Activated naive CD4-positive, alpha-beta T cell treated with anti-CD3 and anti-CD28 coated beads for 36 hours (primary cell): Measurements from ENCODE around the gene REXO4. TPM values are rescaled to one million over a fixed set of nuclear protein-coding genes. Genes with fewer than 3 reads are reported as not detected.
A peak's percentile ranks its signal among the peaks of the same experiment; 100 is the strongest.

Experiments
- CTCF ChIA-PET: fragments of 350-600 bp; sonication (Branson Sonifier 250); formaldehyde crosslinking; loops from one replicate; lab custom pipeline; 2021; ENCODE audit warnings: antibody characterized with exemption; lab: Charles Lee
- DNase-seq: peaks from one replicate; pipeline ENCODE4 v3.0.0-alpha.2; 2020
- H3K27ac Mint-ChIP-seq: one replicate; pipeline ENCODE4 v1.8.0; 2021; ENCODE audit warnings: mild to moderate bottlenecking, mixed read lengths
- H3K27me3 Mint-ChIP-seq: one replicate; pipeline ENCODE4 v1.8.0; 2021; ENCODE audit warnings: low read depth, mixed read lengths
- H3K36me3 Mint-ChIP-seq: one replicate; pipeline ENCODE4 v1.8.0; 2021; ENCODE audit warnings: low read depth, mixed read lengths
- H3K4me1 Mint-ChIP-seq: one replicate; pipeline ENCODE4 v1.8.0; 2021; ENCODE audit warnings: low read depth, mixed read lengths
- H3K4me3 Mint-ChIP-seq: one replicate; pipeline ENCODE4 v1.8.0; 2021; ENCODE audit warnings: mild to moderate bottlenecking, moderate library complexity, mixed read lengths
- H3K9me3 Mint-ChIP-seq: one replicate; pipeline ENCODE4 v1.8.0; 2021; ENCODE audit warnings: mixed read lengths
- intact Hi-C: fragments of 100-400 bp; cut with micrococcal nuclease; formaldehyde crosslinking; loops from one replicate; pipeline ENCODE4 v1.15.1; 2023
- total RNA-seq, 2 experiments: library from RNA; stranded (reverse); gene quantifications; one replicate each; pipeline ENCODE4 v1.2.3, GENCODE V29; 2021

The REXO4 gene
- total RNA-seq, 2 experiments from 2014 or later, result 22.5 to 27.0 TPM

DNA sequence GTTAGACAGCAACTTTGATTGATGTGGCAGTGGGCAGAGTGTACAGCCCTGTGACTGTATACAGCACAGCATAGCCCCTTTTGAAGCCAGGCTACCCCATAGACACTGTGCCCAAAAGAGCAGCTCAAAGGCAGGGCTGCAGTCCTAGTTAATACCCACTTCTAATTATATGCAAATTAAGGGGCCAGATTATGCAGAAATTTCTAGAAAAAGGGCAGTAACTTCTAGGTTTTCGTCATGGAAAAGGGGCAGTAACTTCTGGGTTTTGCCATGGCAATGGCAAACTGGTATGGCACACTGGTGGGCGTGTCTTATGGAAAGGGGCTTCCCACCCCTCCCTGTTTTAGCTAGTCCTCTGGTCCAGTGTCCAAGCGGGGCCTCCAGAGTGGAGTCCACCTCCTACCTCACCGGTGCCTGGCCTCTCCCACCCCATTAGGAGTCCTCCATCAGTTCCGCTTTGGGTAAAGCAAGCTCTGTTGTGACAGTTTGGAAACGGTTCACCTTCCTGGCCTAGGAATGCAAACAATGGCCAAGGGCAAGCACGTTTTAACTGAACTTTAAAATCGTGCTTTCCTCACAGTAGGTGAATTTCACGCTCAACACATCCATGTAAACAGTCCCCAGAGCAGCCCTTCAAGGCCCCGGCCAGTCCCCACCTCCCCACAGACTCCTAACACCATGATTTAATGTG lies 10.0 kb upstream of the REXO4 start:
- H3K27ac Mint-ChIP-seq, result no peak overlapping the region
- H3K4me3 Mint-ChIP-seq, result no peak overlapping the region
- no peaks in the 10 kb centered on the region for H3K36me3 Mint-ChIP-seq
- no peak for DNase-seq
- peaks cover 33% of the 10 kb centered on the region for H3K27me3 Mint-ChIP-seq
- CTCF ChIA-PET, result no interaction called here
- H3K9me3 Mint-ChIP-seq, result no peaks in the 10 kb centered on the region
- intact Hi-C loops, result no loop called here
- H3K4me1 Mint-ChIP-seq, result peaks cover 9% of the 10 kb centered on the region

GRCh38 chr9:133426011-133426410 lies 8.2 kb upstream of the REXO4 start:
- H3K36me3 Mint-ChIP-seq, result no peaks in the 10 kb centered on the region
- CTCF ChIA-PET, result no interaction called here
- peaks cover 14% of the 10 kb centered on the region for H3K4me1 Mint-ChIP-seq
- no peak overlapping the region for H3K4me3 Mint-ChIP-seq
- DNase-seq, result no peak
- intact Hi-C loops, result no loop called here
- no peak overlapping the region for H3K27ac Mint-ChIP-seq
- H3K27me3 Mint-ChIP-seq, result peaks cover 33% of the 10 kb centered on the region
- H3K9me3 Mint-ChIP-seq, result no peaks in the 10 kb centered on the region

GRCh38 chr9:133425049-133425632 lies 7.3 kb upstream of the REXO4 start:
- no peak for DNase-seq
- H3K27ac Mint-ChIP-seq, result no peak overlapping the region
- H3K4me3 Mint-ChIP-seq, result no peak overlapping the region
- H3K9me3 Mint-ChIP-seq, result no peaks in the 10 kb centered on the region
- CTCF ChIA-PET, result no interaction called here
- intact Hi-C loops, result no loop called here
- peaks cover 30% of the 10 kb centered on the region for H3K27me3 Mint-ChIP-seq
- H3K36me3 Mint-ChIP-seq, result no peaks in the 10 kb centered on the region
- H3K4me1 Mint-ChIP-seq, result peaks cover 16% of the 10 kb centered on the region

GRCh38 chr9:133424187-133424586 lies 6.4 kb upstream of the REXO4 start:
- H3K4me1 Mint-ChIP-seq, result peaks cover 18% of the 10 kb centered on the region
- DNase-seq, result no peak
- H3K27ac Mint-ChIP-seq, result no peak overlapping the region
- H3K36me3 Mint-ChIP-seq, result no peaks in the 10 kb centered on the region
- no peaks in the 10 kb centered on the region for H3K9me3 Mint-ChIP-seq
- CTCF ChIA-PET, result no interaction called here
- intact Hi-C loops, result no loop called here
- H3K27me3 Mint-ChIP-seq, result peaks cover 27% of the 10 kb centered on the region
- no peak overlapping the region for H3K4me3 Mint-ChIP-seq

- CTCF ChIA-PET, result no interaction called here
- Mint-ChIP-seq H3K27ac (no peak overlapping the region), H3K27me3 (peaks cover 27% of the 10 kb centered on the region), H3K4me1 (peaks cover 27% of the 10 kb centered on the region), H3K9me3 (no peaks in the 10 kb centered on the region), H3K4me3 (no peak overlapping the region), H3K36me3 (no peaks in the 10 kb centered on the region)
- intact Hi-C loops, result no loop called here
- no peak for DNase-seq
These were observed 5.4 kb upstream of the REXO4 start for GRCh38 chr9:133423216-133423615.

GRCh38 chr9:133421615-133422542 lies 4.1 kb upstream of the REXO4 start, which contains the start of gene ADAMTS13:
Gene ADAMTS13 (plus strand): TSS chr9:133422367. CDS start chr9:133422444, 77 bp downstream.
- Mint-ChIP-seq H3K27me3 (peaks cover 15% of the 10 kb centered on the region), H3K4me3 (no peak within 1 kb of the TSS), H3K4me1 (peaks cover 23% of the 10 kb centered on the region), H3K9me3 (no peaks in the 10 kb centered on the region), H3K36me3 (peaks cover 4% of the 10 kb centered on the region), H3K27ac (peak within 1 kb of the TSS; percentile 14)
- CTCF ChIA-PET, result interaction anchor here (1.0 kb wide), 1 partner anchor 21 kb away, joined by 3 read pairs; no protein-coding TSS in a partner anchor
- DNase-seq, result peak; percentile 66
- intact Hi-C loops, result no loop called here

GRCh38 chr9:133420392-133420827 lies 2.6 kb upstream of the REXO4 start:
- H3K27me3 Mint-ChIP-seq, result peaks cover 5% of the 10 kb centered on the region
- H3K4me3 Mint-ChIP-seq, result no peak overlapping the region
- peak; percentile 21 for DNase-seq
- CTCF ChIA-PET, result interaction anchor here (0.7 kb wide), 1 partner anchor 58 kb away, joined by 3 read pairs; no protein-coding TSS in a partner anchor
- peaks cover 15% of the 10 kb centered on the region for H3K36me3 Mint-ChIP-seq
- no peaks in the 10 kb centered on the region for H3K9me3 Mint-ChIP-seq
- H3K4me1 Mint-ChIP-seq, result peaks cover 38% of the 10 kb centered on the region
- intact Hi-C loops, result no loop called here
- H3K27ac Mint-ChIP-seq, result peak overlapping the region; percentile 31

- DNase-seq, result no peak
- Mint-ChIP-seq H3K27me3 (no peaks in the 10 kb centered on the region), H3K36me3 (peaks cover 25% of the 10 kb centered on the region), H3K4me1 (peaks cover 51% of the 10 kb centered on the region), H3K9me3 (no peaks in the 10 kb centered on the region), H3K4me3 (peak overlapping the region; percentile 92), H3K27ac (peak overlapping the region; percentile 91)
- CTCF ChIA-PET, result interaction anchor here (0.6 kb wide), 2 partner anchors 29 to 201 kb away, joined by 3 to 4 read pairs; no protein-coding TSS in a partner anchor
- intact Hi-C loops, result loop anchor here (2.0 to 10.0 kb wide), 3 partner anchors 40 to 384 kb away; partner anchors contain the start of genes CACFD1 and GTF3C5
These were observed 1.2 kb upstream of the REXO4 start for GRCh38 chr9:133419005-133419404.

GRCh38 chr9:133415170-133415569 lies 2.6 kb downstream of the REXO4 start:
- H3K4me1 Mint-ChIP-seq, result peaks cover 45% of the 10 kb centered on the region
- no peaks in the 10 kb centered on the region for H3K27me3 Mint-ChIP-seq
- H3K36me3 Mint-ChIP-seq, result peaks cover 37% of the 10 kb centered on the region
- no peaks in the 10 kb centered on the region for H3K9me3 Mint-ChIP-seq
- H3K27ac Mint-ChIP-seq, result peak overlapping the region; percentile 85
- CTCF ChIA-PET, result interaction anchor here (0.6 to 1.6 kb wide), 3 partner anchors 11 to 232 kb away, joined by 3 to 6 read pairs (median 3); no protein-coding TSS in a partner anchor
- H3K4me3 Mint-ChIP-seq, result peak overlapping the region; percentile 6
- no peak for DNase-seq
- intact Hi-C loops, result loop anchor here (10.0 kb wide), 1 partner anchor 380 kb away; the partner anchor contains the start of gene GTF3C5

- intact Hi-C loops, result no loop called here
- DNase-seq, result no peak
- Mint-ChIP-seq H3K27ac (no peak overlapping the region), H3K4me1 (peaks cover 10% of the 10 kb centered on the region), H3K27me3 (no peaks in the 10 kb centered on the region), H3K4me3 (no peak overlapping the region), H3K36me3 (peaks cover 27% of the 10 kb centered on the region), H3K9me3 (no peaks in the 10 kb centered on the region)
- CTCF ChIA-PET, result interaction anchor here (0.6 to 0.9 kb wide), 2 partner anchors 71 to 102 kb away, joined by 3 read pairs; partner anchors contain the start of gene SLC2A6
These were observed 9.8 kb downstream of the REXO4 start for GRCh38 chr9:133408042-133408441.

DNA sequence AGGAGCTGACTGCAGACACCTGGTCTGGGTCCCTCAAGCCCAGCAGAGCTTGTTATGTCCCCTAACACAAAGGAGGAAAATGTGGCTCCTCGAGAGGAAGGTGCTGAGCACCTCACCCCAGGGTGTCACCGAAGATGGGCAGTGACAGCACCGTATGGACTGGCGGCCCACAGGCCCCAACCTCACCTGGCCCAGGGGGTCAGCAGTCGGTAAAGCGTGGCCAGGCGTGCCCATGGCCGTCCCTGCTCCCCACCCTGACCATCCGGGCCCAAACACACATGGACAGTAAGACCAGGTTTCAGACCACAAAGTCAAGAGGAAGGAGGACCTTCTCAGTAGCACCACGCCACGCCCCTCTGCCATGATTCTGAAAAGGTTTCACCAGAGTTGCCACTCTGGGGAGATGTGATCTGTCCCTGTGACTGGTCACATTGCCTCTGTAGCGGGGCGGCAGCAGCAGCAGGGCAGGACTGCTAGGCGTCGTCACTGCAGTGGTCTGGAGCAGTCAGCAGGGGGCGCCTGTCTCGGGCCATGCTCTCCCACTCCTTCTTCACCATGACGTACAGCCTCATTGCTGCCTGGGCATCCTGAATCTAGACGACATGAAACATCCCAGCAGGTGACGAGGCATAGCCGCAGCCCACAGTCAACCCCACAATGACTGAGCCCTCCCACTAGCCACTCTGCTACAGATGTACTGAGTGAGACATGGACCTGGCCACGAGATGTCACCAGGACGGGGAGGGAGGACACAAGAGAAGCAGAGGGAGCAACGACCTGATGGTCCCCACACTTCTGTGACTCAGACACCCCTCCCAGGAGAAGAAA lies 11.1 kb downstream of the REXO4 start:
- intact Hi-C loops, result loop anchor here (1.0 kb wide), 1 partner anchor 80 kb away; no protein-coding TSS in a partner anchor

More for the DNA sequence above, 11.1 kb downstream of the REXO4 start:
- Mint-ChIP-seq H3K9me3 (no peaks in the 10 kb centered on the region), H3K27ac (peak overlapping the region; percentile 39), H3K4me1 (peaks cover 10% of the 10 kb centered on the region), H3K4me3 (no peak overlapping the region), H3K27me3 (no peaks in the 10 kb centered on the region), H3K36me3 (peaks cover 26% of the 10 kb centered on the region)
- peak; percentile 84 for DNase-seq
- CTCF ChIA-PET, result interaction anchor here (0.6 to 1.4 kb wide), 5 partner anchors 10 to 82 kb away, joined by 3 to 4 read pairs (median 3); no protein-coding TSS in a partner anchor
